Activated CD4-positive, alpha-beta T cell treated with anti-CD3 and anti-CD28 coated beads, Interleukin-2, amount 10 ng/mL, durations not matched to agents 7 days and 5 days (primary cell): ENCODE results near the gene RAD51B. TPM values are rescaled to one million over a fixed set of nuclear protein-coding genes. Genes with fewer than 3 reads are reported as not detected.
"Not testable (repeated sequence)": the region's sequence is repeated elsewhere in the genome, so short reads cannot be mapped to it uniquely, and the experiment has no call there.

ENCODE experiments used
- CTCF ChIA-PET: fragments of 350-600 bp; sonication (Branson Sonifier 250); formaldehyde crosslinking; loops from one replicate; lab custom pipeline; 2021; ENCODE audit warnings: antibody characterized with exemption; lab: Charles Lee
- POLR2A ChIA-PET: fragments of 350-600 bp; sonication (Branson Sonifier 250); formaldehyde crosslinking; loops from one replicate; lab custom pipeline; 2021; ENCODE audit warnings: antibody characterized with exemption; lab: Charles Lee
- DNase-seq: peaks from one replicate; pipeline ENCODE4 v3.0.0-alpha.2; 2020
- H3K27ac Mint-ChIP-seq: one replicate; pipeline ENCODE4 v1.8.0; 2021; ENCODE audit warnings: mild to moderate bottlenecking, moderate library complexity, mixed read lengths
- H3K27me3 Mint-ChIP-seq: one replicate; pipeline ENCODE4 v1.8.0; 2021; ENCODE audit warnings: mixed read lengths
- H3K36me3 Mint-ChIP-seq: one replicate; pipeline ENCODE4 v1.8.0; 2021; ENCODE audit warnings: low read depth, mixed read lengths
- H3K4me1 Mint-ChIP-seq: one replicate; pipeline ENCODE4 v1.8.0; 2021; ENCODE audit warnings: mixed read lengths
- H3K4me3 Mint-ChIP-seq: one replicate; pipeline ENCODE4 v1.8.0; 2021; ENCODE audit warnings: mild to moderate bottlenecking, moderate library complexity, mixed read lengths
- H3K9me3 Mint-ChIP-seq: one replicate; pipeline ENCODE4 v1.8.0; 2021; ENCODE audit warnings: mixed read lengths
- total RNA-seq, 2 experiments: library from RNA; stranded (reverse); gene quantifications; one replicate each; pipeline ENCODE4 v1.2.3, GENCODE V29; 2021

Gene RAD51B
- total RNA-seq, 2 experiments from 2014 or later, result 20.6 to 30.3 TPM

GRCh38 chr14:67986131-67986841 is 166.7 kb downstream of the RAD51B start:
- no peaks in the 10 kb centered on the region for H3K36me3 Mint-ChIP-seq
- H3K4me3 Mint-ChIP-seq, result no peak overlapping the region
- no peaks in the 10 kb centered on the region for H3K9me3 Mint-ChIP-seq
- ChIA-PET POLR2A (no interaction called here), CTCF (interaction anchor here (0.6 kb wide), 1 partner anchor 890 kb away, joined by 3 read pairs; no protein-coding TSS in a partner anchor)
- no peaks in the 10 kb centered on the region for H3K4me1 Mint-ChIP-seq
- no peak for DNase-seq
- H3K27ac Mint-ChIP-seq, result no peak overlapping the region
- no peaks in the 10 kb centered on the region for H3K27me3 Mint-ChIP-seq

GRCh38 chr14:67987606-67988005 is 168.0 kb downstream of the RAD51B start:
- H3K36me3 Mint-ChIP-seq, result no peaks in the 10 kb centered on the region
- DNase-seq, result no peak
- ChIA-PET CTCF (no interaction called here), POLR2A (no interaction called here)
- H3K27ac Mint-ChIP-seq, result no peak overlapping the region
- H3K4me3 Mint-ChIP-seq, result no peak overlapping the region
- no peaks in the 10 kb centered on the region for H3K9me3 Mint-ChIP-seq
- H3K4me1 Mint-ChIP-seq, result no peaks in the 10 kb centered on the region
- H3K27me3 Mint-ChIP-seq, result no peaks in the 10 kb centered on the region

GRCh38 chr14:67988210-67988609 is 168.6 kb downstream of the RAD51B start:
- H3K4me1 Mint-ChIP-seq, CTCF ChIA-PET, H3K27me3 Mint-ChIP-seq, H3K27ac Mint-ChIP-seq, H3K4me3 Mint-ChIP-seq, POLR2A ChIA-PET, DNase-seq, H3K9me3 Mint-ChIP-seq, H3K36me3 Mint-ChIP-seq: not testable (repeated sequence)

GRCh38 chr14:67990576-67990975 is 171.0 kb downstream of the RAD51B start:
- Mint-ChIP-seq H3K9me3 (no peaks in the 10 kb centered on the region), H3K27me3 (no peaks in the 10 kb centered on the region), H3K4me3 (no peak overlapping the region), H3K4me1 (no peaks in the 10 kb centered on the region), H3K36me3 (no peaks in the 10 kb centered on the region), H3K27ac (no peak overlapping the region)
- DNase-seq, result no peak
- ChIA-PET CTCF (no interaction called here), POLR2A (interaction anchor here (0.5 kb wide), 1 partner anchor 680 kb away, joined by 3 read pairs; no protein-coding TSS in a partner anchor)

- Mint-ChIP-seq H3K4me3 (no peak overlapping the region), H3K36me3 (no peaks in the 10 kb centered on the region), H3K4me1 (no peaks in the 10 kb centered on the region), H3K9me3 (no peaks in the 10 kb centered on the region), H3K27ac (no peak overlapping the region), H3K27me3 (no peaks in the 10 kb centered on the region)
- CTCF ChIA-PET, result interaction anchor here (0.6 kb wide), 1 partner anchor 10 kb away, joined by 3 read pairs; no protein-coding TSS in a partner anchor
- POLR2A ChIA-PET, result no interaction called here
- DNase-seq, result no peak
These were observed 175.0 kb downstream of the RAD51B start for GRCh38 chr14:67994531-67994930.

GRCh38 chr14:67996235-67996634 is 176.7 kb downstream of the RAD51B start:
- no peaks in the 10 kb centered on the region for H3K27me3 Mint-ChIP-seq
- ChIA-PET CTCF (no interaction called here), POLR2A (no interaction called here)
- DNase-seq, result no peak
- H3K9me3 Mint-ChIP-seq, result no peaks in the 10 kb centered on the region
- no peak overlapping the region for H3K27ac Mint-ChIP-seq
- no peak overlapping the region for H3K4me3 Mint-ChIP-seq
- no peaks in the 10 kb centered on the region for H3K36me3 Mint-ChIP-seq
- H3K4me1 Mint-ChIP-seq, result no peaks in the 10 kb centered on the region

- CTCF ChIA-PET, result no interaction called here
- POLR2A ChIA-PET, result no interaction called here
- Mint-ChIP-seq H3K27me3 (no peaks in the 10 kb centered on the region), H3K36me3 (no peaks in the 10 kb centered on the region), H3K27ac (no peak overlapping the region), H3K9me3 (no peaks in the 10 kb centered on the region), H3K4me3 (no peak overlapping the region), H3K4me1 (no peaks in the 10 kb centered on the region)
- DNase-seq, result no peak
These were observed 179.3 kb downstream of the RAD51B start for GRCh38 chr14:67998834-67999233.

GRCh38 chr14:67999290-67999689 is 179.7 kb downstream of the RAD51B start:
- DNase-seq, result no peak
- H3K4me3 Mint-ChIP-seq, result no peak overlapping the region
- H3K27ac Mint-ChIP-seq, result no peak overlapping the region
- no peaks in the 10 kb centered on the region for H3K27me3 Mint-ChIP-seq
- ChIA-PET CTCF (no interaction called here), POLR2A (no interaction called here)
- no peaks in the 10 kb centered on the region for H3K4me1 Mint-ChIP-seq
- no peaks in the 10 kb centered on the region for H3K36me3 Mint-ChIP-seq
- no peaks in the 10 kb centered on the region for H3K9me3 Mint-ChIP-seq

GRCh38 chr14:67999705-68000384 is 180.3 kb downstream of the RAD51B start:
- CTCF ChIA-PET, result no interaction called here
- no peak for DNase-seq
- Mint-ChIP-seq H3K27ac (no peak overlapping the region), H3K4me1 (no peaks in the 10 kb centered on the region), H3K36me3 (no peaks in the 10 kb centered on the region), H3K9me3 (no peaks in the 10 kb centered on the region), H3K4me3 (no peak overlapping the region), H3K27me3 (no peaks in the 10 kb centered on the region)
- POLR2A ChIA-PET, result no interaction called here

- no peaks in the 10 kb centered on the region for H3K36me3 Mint-ChIP-seq
- no peaks in the 10 kb centered on the region for H3K4me1 Mint-ChIP-seq
- DNase-seq, result no peak
- no peak overlapping the region for H3K27ac Mint-ChIP-seq
- CTCF ChIA-PET, result no interaction called here
- no peaks in the 10 kb centered on the region for H3K27me3 Mint-ChIP-seq
- H3K4me3 Mint-ChIP-seq, result no peak overlapping the region
- POLR2A ChIA-PET, result no interaction called here
- H3K9me3 Mint-ChIP-seq, result no peaks in the 10 kb centered on the region
These were observed 180.9 kb downstream of the RAD51B start for GRCh38 chr14:68000511-68000910.

- ChIA-PET CTCF (no interaction called here), POLR2A (no interaction called here)
- Mint-ChIP-seq H3K36me3 (no peaks in the 10 kb centered on the region), H3K4me3 (no peak overlapping the region), H3K27ac (no peak overlapping the region), H3K9me3 (no peaks in the 10 kb centered on the region), H3K27me3 (no peaks in the 10 kb centered on the region), H3K4me1 (no peaks in the 10 kb centered on the region)
- DNase-seq, result no peak
These were observed 188.9 kb downstream of the RAD51B start for GRCh38 chr14:68008491-68008890.

GRCh38 chr14:68011406-68012028 is 191.9 kb downstream of the RAD51B start:
- no peak overlapping the region for H3K4me3 Mint-ChIP-seq
- H3K27ac Mint-ChIP-seq, result no peak overlapping the region
- no peaks in the 10 kb centered on the region for H3K36me3 Mint-ChIP-seq
- ChIA-PET POLR2A (no interaction called here), CTCF (no interaction called here)
- H3K4me1 Mint-ChIP-seq, result no peaks in the 10 kb centered on the region
- no peaks in the 10 kb centered on the region for H3K27me3 Mint-ChIP-seq
- H3K9me3 Mint-ChIP-seq, result no peaks in the 10 kb centered on the region
- DNase-seq, result no peak

- Mint-ChIP-seq H3K27me3 (no peaks in the 10 kb centered on the region), H3K4me1 (no peaks in the 10 kb centered on the region), H3K27ac (no peak overlapping the region), H3K36me3 (no peaks in the 10 kb centered on the region), H3K4me3 (no peak overlapping the region), H3K9me3 (no peaks in the 10 kb centered on the region)
- ChIA-PET CTCF (no interaction called here), POLR2A (no interaction called here)
- DNase-seq, result no peak
These were observed 193.3 kb downstream of the RAD51B start for GRCh38 chr14:68012871-68013270.
